ENCODE results near the gene USP31. TPM values are rescaled to one million over a fixed set of nuclear protein-coding genes. Genes with fewer than 3 reads are reported as not detected.

USP31 gene
- total and polyA plus RNA-seq, 9 donors, result 3.7 to 6.2 (median 5.1) TPM

Other genes starting within 250 kb of the USP31 start
- gene SCNN1G, start 33.3 kb upstream of the USP31 start, total RNA-seq, result not detected
- gene SCNN1G, start 33.3 kb upstream of the USP31 start, polyA plus RNA-seq (ENCODE audit: insufficient read depth in 1 of 8, insufficient read length in 8 of 8, low replicate concordance in 1 of 8), result under 1 TPM in 3 of 8 donors, not detected in 5; 0.07 to 0.17 (median 0.07) TPM
- gene SCNN1B, start 152.8 kb upstream of the USP31 start, total RNA-seq, result 0.04 TPM
- under 1 TPM in 5 of 8 donors, not detected in 3; 0.11 to 0.68 (median 0.21) TPM for gene SCNN1B, start 152.8 kb upstream of the USP31 start, polyA plus RNA-seq (ENCODE audit: insufficient read depth in 1 of 8, insufficient read length in 8 of 8, low replicate concordance in 1 of 8)